Neural cell (in vitro differentiated cells): Measurements from ENCODE around the gene UBN1.

Experiments
- EP300 ChIP-seq: fragments of 450-650 bp; conservative IDR thresholded peaks from 2 replicates; pipeline ENCODE4 v1.6.1; 2014; ENCODE audit warnings: antibody characterized with exemption, mild to moderate bottlenecking, moderate library complexity; ENCODE audit not compliant: poor library complexity, severe bottlenecking
- EZH2 ChIP-seq: fragments of 200-600, 300-800 bp; shearing (Covaris generic), sonication (generic); IDR thresholded peaks from 2 replicates; pipeline ENCODE4 v1.6.1; 2014; ENCODE audit warnings: antibody characterized with exemption, low read length, borderline replicate concordance, mild to moderate bottlenecking; ENCODE audit not compliant: insufficient read depth, poor library complexity, severe bottlenecking
- MXI1 ChIP-seq: fragments of 450-650 bp; conservative IDR thresholded peaks from 2 replicates; pipeline ENCODE4 v1.6.1; 2014; ENCODE audit warnings: antibody characterized with exemption, mild to moderate bottlenecking; ENCODE audit not compliant: poor library complexity, severe bottlenecking
- POLR2AphosphoS5 ChIP-seq: IDR thresholded peaks from 2 replicates; pipeline ENCODE4 v1.6.1; 2012
- RAD21 ChIP-seq: fragments of 450-650 bp; conservative IDR thresholded peaks from 2 replicates; pipeline ENCODE4 v1.6.1; 2014; ENCODE audit warnings: antibody characterized with exemption, mild to moderate bottlenecking, moderate library complexity
- SMC3 ChIP-seq: fragments of 450-650 bp; conservative IDR thresholded peaks from 2 replicates; pipeline ENCODE4 v1.6.1; 2014; ENCODE audit warnings: antibody characterized with exemption, mild to moderate bottlenecking, moderate library complexity; ENCODE audit not compliant: poor library complexity
- TAF1 ChIP-seq: IDR thresholded peaks from 2 replicates; pipeline ENCODE4 v1.6.1; 2012; ENCODE audit warnings: low read depth
- TF ChIP-seq, protein P1 (sequence below): fragments of 450-650 bp; IDR thresholded peaks from 2 replicates; pipeline ENCODE4 v1.5.1; 2014; ENCODE audit warnings: antibody characterized with exemption, mild to moderate bottlenecking, moderate library complexity; ENCODE audit not compliant: poor library complexity, severe bottlenecking
- TF ChIP-seq, protein P2 (sequence below): IDR thresholded peaks from 2 replicates; pipeline ENCODE4 v1.6.1; 2012; ENCODE audit warnings: borderline replicate concordance

DNA sequence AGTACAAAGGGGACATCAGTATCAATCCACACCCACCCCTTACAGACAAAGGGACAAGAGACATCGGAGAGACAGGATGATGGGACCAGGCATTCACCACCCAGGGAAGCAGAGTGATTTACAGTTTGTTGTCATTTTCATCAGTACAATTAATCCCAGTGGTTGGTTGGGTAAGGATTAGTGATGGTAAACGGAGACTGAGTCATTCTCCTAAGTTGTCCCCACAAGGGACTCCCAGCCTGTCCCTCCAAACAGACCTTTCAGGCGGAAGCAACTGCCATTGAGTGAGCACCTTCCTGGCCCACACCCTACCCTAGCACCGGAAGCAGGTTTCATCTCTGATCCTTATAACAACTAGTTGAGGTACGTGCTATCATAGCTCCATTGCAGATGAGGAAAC is 78.5 kb downstream of the UBN1 start:
- TF ChIP-seq, protein P1, sequence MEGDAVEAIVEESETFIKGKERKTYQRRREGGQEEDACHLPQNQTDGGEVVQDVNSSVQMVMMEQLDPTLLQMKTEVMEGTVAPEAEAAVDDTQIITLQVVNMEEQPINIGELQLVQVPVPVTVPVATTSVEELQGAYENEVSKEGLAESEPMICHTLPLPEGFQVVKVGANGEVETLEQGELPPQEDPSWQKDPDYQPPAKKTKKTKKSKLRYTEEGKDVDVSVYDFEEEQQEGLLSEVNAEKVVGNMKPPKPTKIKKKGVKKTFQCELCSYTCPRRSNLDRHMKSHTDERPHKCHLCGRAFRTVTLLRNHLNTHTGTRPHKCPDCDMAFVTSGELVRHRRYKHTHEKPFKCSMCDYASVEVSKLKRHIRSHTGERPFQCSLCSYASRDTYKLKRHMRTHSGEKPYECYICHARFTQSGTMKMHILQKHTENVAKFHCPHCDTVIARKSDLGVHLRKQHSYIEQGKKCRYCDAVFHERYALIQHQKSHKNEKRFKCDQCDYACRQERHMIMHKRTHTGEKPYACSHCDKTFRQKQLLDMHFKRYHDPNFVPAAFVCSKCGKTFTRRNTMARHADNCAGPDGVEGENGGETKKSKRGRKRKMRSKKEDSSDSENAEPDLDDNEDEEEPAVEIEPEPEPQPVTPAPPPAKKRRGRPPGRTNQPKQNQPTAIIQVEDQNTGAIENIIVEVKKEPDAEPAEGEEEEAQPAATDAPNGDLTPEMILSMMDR = no peak
- TF ChIP-seq, protein P2, sequence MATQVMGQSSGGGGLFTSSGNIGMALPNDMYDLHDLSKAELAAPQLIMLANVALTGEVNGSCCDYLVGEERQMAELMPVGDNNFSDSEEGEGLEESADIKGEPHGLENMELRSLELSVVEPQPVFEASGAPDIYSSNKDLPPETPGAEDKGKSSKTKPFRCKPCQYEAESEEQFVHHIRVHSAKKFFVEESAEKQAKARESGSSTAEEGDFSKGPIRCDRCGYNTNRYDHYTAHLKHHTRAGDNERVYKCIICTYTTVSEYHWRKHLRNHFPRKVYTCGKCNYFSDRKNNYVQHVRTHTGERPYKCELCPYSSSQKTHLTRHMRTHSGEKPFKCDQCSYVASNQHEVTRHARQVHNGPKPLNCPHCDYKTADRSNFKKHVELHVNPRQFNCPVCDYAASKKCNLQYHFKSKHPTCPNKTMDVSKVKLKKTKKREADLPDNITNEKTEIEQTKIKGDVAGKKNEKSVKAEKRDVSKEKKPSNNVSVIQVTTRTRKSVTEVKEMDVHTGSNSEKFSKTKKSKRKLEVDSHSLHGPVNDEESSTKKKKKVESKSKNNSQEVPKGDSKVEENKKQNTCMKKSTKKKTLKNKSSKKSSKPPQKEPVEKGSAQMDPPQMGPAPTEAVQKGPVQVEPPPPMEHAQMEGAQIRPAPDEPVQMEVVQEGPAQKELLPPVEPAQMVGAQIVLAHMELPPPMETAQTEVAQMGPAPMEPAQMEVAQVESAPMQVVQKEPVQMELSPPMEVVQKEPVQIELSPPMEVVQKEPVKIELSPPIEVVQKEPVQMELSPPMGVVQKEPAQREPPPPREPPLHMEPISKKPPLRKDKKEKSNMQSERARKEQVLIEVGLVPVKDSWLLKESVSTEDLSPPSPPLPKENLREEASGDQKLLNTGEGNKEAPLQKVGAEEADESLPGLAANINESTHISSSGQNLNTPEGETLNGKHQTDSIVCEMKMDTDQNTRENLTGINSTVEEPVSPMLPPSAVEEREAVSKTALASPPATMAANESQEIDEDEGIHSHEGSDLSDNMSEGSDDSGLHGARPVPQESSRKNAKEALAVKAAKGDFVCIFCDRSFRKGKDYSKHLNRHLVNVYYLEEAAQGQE = no peak
- TF ChIP-seq EZH2 (no peak), RAD21 (no peak), MXI1 (no peak), TAF1 (no peak), POLR2AphosphoS5 (no peak), EP300 (no peak), SMC3 (no peak)
